ENCODE measurements around the gene RPS6KC1. TPM values are rescaled to one million over a fixed set of nuclear protein-coding genes. Genes with fewer than 3 reads are reported as not detected.

RPS6KC1 gene
- total and polyA plus RNA-seq, 2 of the 4 experiments (the other 2 are of a cell fraction) = 7.9 to 23.7 TPM

DNA sequence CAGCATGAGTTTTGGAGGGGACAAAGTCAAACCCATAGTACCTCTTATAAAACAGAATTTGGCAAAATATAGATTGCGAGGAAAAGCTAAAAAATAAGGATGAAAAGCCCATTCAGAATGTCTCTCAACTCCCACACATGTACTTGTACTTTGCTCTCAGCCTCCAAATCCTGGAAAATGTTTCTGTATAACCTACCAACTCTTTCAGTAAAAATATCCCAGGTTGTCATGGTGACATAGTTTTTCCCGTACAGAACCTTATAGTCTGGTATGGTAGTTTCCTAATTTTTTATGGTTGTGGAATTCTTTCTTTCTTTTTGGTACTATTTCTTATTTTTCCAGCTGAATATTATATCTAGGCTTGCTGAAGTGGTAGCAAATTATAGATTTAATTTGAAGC, 15.5 kb upstream of the RPS6KC1 start:
- BruUV-seq (replicated peaks) = no TSS peak

More for the DNA sequence above, 15.5 kb upstream of the RPS6KC1 start:
- DNase-seq = no peak
- Histone ChIP-seq H3K23ac (ENCODE audit: low read depth, low read length) (no peak overlapping the region), H2BK5ac (ENCODE audit: low read depth, low read length, poor library complexity, severe bottlenecking) (no peak overlapping the region), H2AK5ac (ENCODE audit: low read depth, low read length) (no peak overlapping the region), H2BK20ac (ENCODE audit: low read depth, low read length) (no peak overlapping the region), H3K9ac (ENCODE audit: low read depth, low read length) (no peak overlapping the region), H2BK120ac (ENCODE audit: low read depth, low read length) (no peak overlapping the region), H3K9me1 (ENCODE audit: insufficient read depth, low read length) (no peaks in the 10 kb centered on the region), H2AFZ (replicated peaks; ENCODE audit: low read length, poor library complexity) (no peak overlapping the region), H4K8ac (ENCODE audit: low read depth in 2 of 2, low read length in 2 of 2) (no peak overlapping the region), H3K4me1 (ENCODE audit: control insufficient read depth, insufficient read depth, low read length) (no peaks in the 10 kb centered on the region), H4K91ac (ENCODE audit: insufficient read depth, low read depth, low read length) (no peak overlapping the region), H2AK9ac (replicated peaks; ENCODE audit: low read depth, low read length, poor library complexity) (no peak overlapping the region), H4K5ac (ENCODE audit: low read depth, low read length) (no peak overlapping the region), H2BK15ac (ENCODE audit: low read depth, low read length) (no peak overlapping the region), H3K27me3 (ENCODE audit: control insufficient read depth, insufficient read depth, low read length) (peaks cover 8% of the 10 kb centered on the region), H3K18ac (ENCODE audit: low read depth, low read length) (no peak overlapping the region), H3K36me3 (ENCODE audit: control insufficient read depth, insufficient read depth, low read length) (no peaks in the 10 kb centered on the region), H3K56ac (ENCODE audit: extremely low read depth, insufficient read depth, low read length) (no peak overlapping the region), H3K4ac (ENCODE audit: low read depth, low read length) (no peak overlapping the region), H3K14ac (replicated peaks; ENCODE audit: low read depth, low read length) (no peak overlapping the region), H3K27ac (ENCODE audit: insufficient read depth, low read length) (no peak overlapping the region), H3K4me3 (ENCODE audit: insufficient read depth, low read depth, low read length) (no peak overlapping the region), H4K20me1 (ENCODE audit: insufficient read depth, low read length) (no peaks in the 10 kb centered on the region), H3K79me1 (ENCODE audit: low read depth in 1 of 2, low read length in 2 of 2) (no peaks in the 10 kb centered on the region), H3K9me3 (ENCODE audit: control insufficient read depth, insufficient read depth, low read length) (peaks cover 2% of the 10 kb centered on the region; the same call in 1 of the 2 replicates), H3K4me2 (ENCODE audit: low read depth, low read length) (no peak overlapping the region)
- TF ChIP-seq SMC3 (IDR thresholded peaks at IDR 0.05; ENCODE audit: low read depth, low read length) (no peak), MAZ (IDR thresholded peaks at IDR 0.05; ENCODE audit: borderline replicate concordance, low read depth, low read length) (no peak), RCOR1 (IDR thresholded peaks at IDR 0.05; ENCODE audit: insufficient replicate concordance, low read length) (no peak), CHD1 (IDR thresholded peaks at IDR 0.05; ENCODE audit: low read depth, low read length) (no peak), FOS (IDR thresholded peaks at IDR 0.05; ENCODE audit: low read depth, low read length) (no peak), BHLHE40 (IDR thresholded peaks at IDR 0.05; ENCODE audit: low read depth, low read length) (no peak), CEBPB (IDR thresholded peaks at IDR 0.05; ENCODE audit: low read depth, low read length) (no peak), POLR2A (IDR thresholded peaks at IDR 0.05; ENCODE audit: low read depth, low read length) (no peak), MAFK (IDR thresholded peaks at IDR 0.05; ENCODE audit: low read depth, low read length) (no peak), RFX5 (IDR thresholded peaks at IDR 0.05; ENCODE audit: low read depth, low read length) (no peak), NFE2L2 (IDR thresholded peaks at IDR 0.05; ENCODE audit: low read depth, low read length) (no peak)
- TF ChIP-seq, protein P1, sequence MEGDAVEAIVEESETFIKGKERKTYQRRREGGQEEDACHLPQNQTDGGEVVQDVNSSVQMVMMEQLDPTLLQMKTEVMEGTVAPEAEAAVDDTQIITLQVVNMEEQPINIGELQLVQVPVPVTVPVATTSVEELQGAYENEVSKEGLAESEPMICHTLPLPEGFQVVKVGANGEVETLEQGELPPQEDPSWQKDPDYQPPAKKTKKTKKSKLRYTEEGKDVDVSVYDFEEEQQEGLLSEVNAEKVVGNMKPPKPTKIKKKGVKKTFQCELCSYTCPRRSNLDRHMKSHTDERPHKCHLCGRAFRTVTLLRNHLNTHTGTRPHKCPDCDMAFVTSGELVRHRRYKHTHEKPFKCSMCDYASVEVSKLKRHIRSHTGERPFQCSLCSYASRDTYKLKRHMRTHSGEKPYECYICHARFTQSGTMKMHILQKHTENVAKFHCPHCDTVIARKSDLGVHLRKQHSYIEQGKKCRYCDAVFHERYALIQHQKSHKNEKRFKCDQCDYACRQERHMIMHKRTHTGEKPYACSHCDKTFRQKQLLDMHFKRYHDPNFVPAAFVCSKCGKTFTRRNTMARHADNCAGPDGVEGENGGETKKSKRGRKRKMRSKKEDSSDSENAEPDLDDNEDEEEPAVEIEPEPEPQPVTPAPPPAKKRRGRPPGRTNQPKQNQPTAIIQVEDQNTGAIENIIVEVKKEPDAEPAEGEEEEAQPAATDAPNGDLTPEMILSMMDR (conservative IDR thresholded peaks at IDR 0.05; ENCODE audit: low read depth, low read length) = no peak
- TF ChIP-seq, protein P2, sequence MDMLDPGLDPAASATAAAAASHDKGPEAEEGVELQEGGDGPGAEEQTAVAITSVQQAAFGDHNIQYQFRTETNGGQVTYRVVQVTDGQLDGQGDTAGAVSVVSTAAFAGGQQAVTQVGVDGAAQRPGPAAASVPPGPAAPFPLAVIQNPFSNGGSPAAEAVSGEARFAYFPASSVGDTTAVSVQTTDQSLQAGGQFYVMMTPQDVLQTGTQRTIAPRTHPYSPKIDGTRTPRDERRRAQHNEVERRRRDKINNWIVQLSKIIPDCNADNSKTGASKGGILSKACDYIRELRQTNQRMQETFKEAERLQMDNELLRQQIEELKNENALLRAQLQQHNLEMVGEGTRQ (IDR thresholded peaks at IDR 0.05; ENCODE audit: low read depth, low read length) = no peak
- TF ChIP-seq, protein P3, sequence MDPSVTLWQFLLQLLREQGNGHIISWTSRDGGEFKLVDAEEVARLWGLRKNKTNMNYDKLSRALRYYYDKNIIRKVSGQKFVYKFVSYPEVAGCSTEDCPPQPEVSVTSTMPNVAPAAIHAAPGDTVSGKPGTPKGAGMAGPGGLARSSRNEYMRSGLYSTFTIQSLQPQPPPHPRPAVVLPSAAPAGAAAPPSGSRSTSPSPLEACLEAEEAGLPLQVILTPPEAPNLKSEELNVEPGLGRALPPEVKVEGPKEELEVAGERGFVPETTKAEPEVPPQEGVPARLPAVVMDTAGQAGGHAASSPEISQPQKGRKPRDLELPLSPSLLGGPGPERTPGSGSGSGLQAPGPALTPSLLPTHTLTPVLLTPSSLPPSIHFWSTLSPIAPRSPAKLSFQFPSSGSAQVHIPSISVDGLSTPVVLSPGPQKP (IDR thresholded peaks at IDR 0.05; ENCODE audit: borderline replicate concordance, low read depth, low read length) = no peak
- POLR2A ChIA-PET (ENCODE audit: unreplicated experiment) = no interaction called here
- intact Hi-C loops (cut with micrococcal nuclease) (no loop called here), in situ Hi-C loops (cut with MboI; ENCODE audit: low sequenced_read_pairs) (no loop called here), dilution Hi-C loops (cut with HindIII; ENCODE audit: low sequenced_read_pairs, unreplicated experiment) (no loop called here)
- no CpG with 5 or more reads among the region's 2 CpGs for WGBS, 2 experiments (ENCODE audit: extremely low coverage in 2 of 2, insufficient read length in 1 of 2)
- ATAC-seq (ENCODE audit: low read depth) = no peak
- CTCF ChIA-PET = no interaction called here
